ENCODE measurements around the gene TAOK3. TPM values are rescaled to one million over a fixed set of nuclear protein-coding genes. Genes with fewer than 3 reads are reported as not detected.
A peak's percentile ranks its signal among the peaks of the same experiment; 100 is the strongest.

TAOK3 gene
- polyA plus RNA-seq, 3 donors = 19.7 to 58.3 (median 44.8) TPM

DNA sequence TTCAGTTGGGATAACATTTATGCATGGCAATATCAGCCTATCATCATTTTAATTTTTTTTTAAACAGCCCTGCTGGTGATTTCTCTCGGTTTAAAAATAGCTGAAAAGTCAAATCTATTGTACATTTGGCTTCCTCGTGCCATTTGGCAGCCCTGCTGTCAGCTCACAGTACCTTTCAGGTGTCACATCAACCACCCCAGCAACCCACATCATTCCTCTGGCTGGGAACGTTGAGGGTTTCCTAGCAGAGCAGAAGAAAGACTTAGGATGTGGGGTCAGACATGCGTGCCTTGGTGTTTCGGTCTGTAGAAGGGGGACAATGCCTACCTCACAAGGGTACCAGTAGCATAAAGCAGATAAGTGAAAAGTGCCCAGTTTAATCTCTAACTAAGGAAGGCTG, 221.0 kb downstream of the TAOK3 start:
- H3K36me3 ChIP-seq (replicated peaks in 1 of 2; ENCODE audit: control insufficient read depth in 1 of 2, insufficient read depth in 2 of 2, low read length in 2 of 2) = peaks cover 57 to 72% of the 10 kb centered on the region in 2 donors
- no peak overlapping the region for H3K27ac ChIP-seq (ENCODE audit: low read depth in 1 of 2, low read length in 2 of 2)
- H4K20me1 ChIP-seq (ENCODE audit: insufficient read depth, low read length) = peaks cover 7% of the 10 kb centered on the region
- no peak overlapping the region for H3K4me3 ChIP-seq (replicated peaks in 1 of 3; ENCODE audit: low read depth in 2 of 3, low read length in 3 of 3)
- Mint-ChIP-seq H3K4me1 (no peaks in the 10 kb centered on the region), H3K4me3 (no peak overlapping the region), H3K27me3 (ENCODE audit: low read depth in 3 of 3) (no peaks in the 10 kb centered on the region), H3K9me3 (no peaks in the 10 kb centered on the region), H3K27ac (peak overlapping the region in 2 of 7 donors; percentile 31 to 54), H3K36me3 (peaks cover 37 to 54% of the 10 kb centered on the region in 2 donors)
- TF ChIP-seq, protein P1, sequence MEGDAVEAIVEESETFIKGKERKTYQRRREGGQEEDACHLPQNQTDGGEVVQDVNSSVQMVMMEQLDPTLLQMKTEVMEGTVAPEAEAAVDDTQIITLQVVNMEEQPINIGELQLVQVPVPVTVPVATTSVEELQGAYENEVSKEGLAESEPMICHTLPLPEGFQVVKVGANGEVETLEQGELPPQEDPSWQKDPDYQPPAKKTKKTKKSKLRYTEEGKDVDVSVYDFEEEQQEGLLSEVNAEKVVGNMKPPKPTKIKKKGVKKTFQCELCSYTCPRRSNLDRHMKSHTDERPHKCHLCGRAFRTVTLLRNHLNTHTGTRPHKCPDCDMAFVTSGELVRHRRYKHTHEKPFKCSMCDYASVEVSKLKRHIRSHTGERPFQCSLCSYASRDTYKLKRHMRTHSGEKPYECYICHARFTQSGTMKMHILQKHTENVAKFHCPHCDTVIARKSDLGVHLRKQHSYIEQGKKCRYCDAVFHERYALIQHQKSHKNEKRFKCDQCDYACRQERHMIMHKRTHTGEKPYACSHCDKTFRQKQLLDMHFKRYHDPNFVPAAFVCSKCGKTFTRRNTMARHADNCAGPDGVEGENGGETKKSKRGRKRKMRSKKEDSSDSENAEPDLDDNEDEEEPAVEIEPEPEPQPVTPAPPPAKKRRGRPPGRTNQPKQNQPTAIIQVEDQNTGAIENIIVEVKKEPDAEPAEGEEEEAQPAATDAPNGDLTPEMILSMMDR (IDR thresholded peaks at IDR 0.05) = no peak
- intact Hi-C loops (cut with micrococcal nuclease) = no loop called here
- no peak for DNase-seq
- H2AFZ ChIP-seq (ENCODE audit: insufficient read depth, low read depth, low read length, poor library complexity, severe bottlenecking) = no peak overlapping the region
- no peak overlapping the region for H3K9ac ChIP-seq (ENCODE audit: insufficient read depth, low read length, poor library complexity, severe bottlenecking)
- no peaks in the 10 kb centered on the region for H3K4me1 ChIP-seq (ENCODE audit: control insufficient read depth in 1 of 2, insufficient read depth in 2 of 2, low read length in 2 of 2)
- H3K4me2 ChIP-seq (replicated peaks; ENCODE audit: extremely low read depth, low read length, poor library complexity, severe bottlenecking) = no peak overlapping the region
- 86% methylated on average over 1 of the region's 5 CpGs for WGBS (ENCODE audit: insufficient coverage)
- no peaks in the 10 kb centered on the region for H3K9me3 ChIP-seq (replicated peaks in 1 of 2; ENCODE audit: control insufficient read depth in 1 of 2, insufficient read depth in 1 of 2, low read length in 2 of 2)
- no peaks in the 10 kb centered on the region for H3K27me3 ChIP-seq (ENCODE audit: control insufficient read depth in 2 of 2, insufficient read depth in 2 of 2, low read length in 2 of 2)
- H3K79me2 ChIP-seq (ENCODE audit: insufficient read depth, low read length) = no peaks in the 10 kb centered on the region

DNA sequence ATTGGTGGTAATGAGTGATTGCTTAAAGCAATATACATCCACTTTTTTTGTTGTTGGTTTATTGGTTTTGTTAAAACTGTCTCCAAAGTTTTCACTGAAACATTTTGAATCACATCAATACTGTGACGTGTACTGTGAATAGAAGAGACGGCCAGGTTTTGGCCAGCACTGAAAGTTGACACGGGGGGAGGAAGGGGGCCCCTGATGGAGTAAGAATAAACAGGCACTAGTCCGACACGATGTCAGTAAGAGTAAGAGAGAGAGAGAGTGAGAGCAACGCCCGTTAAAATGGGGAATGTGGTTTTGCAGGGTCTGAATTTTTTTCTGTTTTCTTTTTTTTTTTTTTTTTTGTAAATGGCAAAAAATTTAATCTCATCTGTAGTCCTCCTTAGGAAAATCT, 222.1 kb downstream of the TAOK3 start:
- Histone ChIP-seq H3K79me2 (ENCODE audit: insufficient read depth, low read length) (no peaks in the 10 kb centered on the region), H4K20me1 (ENCODE audit: insufficient read depth, low read length) (peaks cover 7% of the 10 kb centered on the region), H3K4me1 (ENCODE audit: control insufficient read depth in 1 of 2, insufficient read depth in 2 of 2, low read length in 2 of 2) (no peaks in the 10 kb centered on the region), H3K9me3 (replicated peaks in 1 of 2; ENCODE audit: control insufficient read depth in 1 of 2, insufficient read depth in 1 of 2, low read length in 2 of 2) (no peaks in the 10 kb centered on the region), H3K4me2 (replicated peaks; ENCODE audit: extremely low read depth, low read length, poor library complexity, severe bottlenecking) (no peak overlapping the region), H3K36me3 (replicated peaks in 1 of 2; ENCODE audit: control insufficient read depth in 1 of 2, insufficient read depth in 2 of 2, low read length in 2 of 2) (peaks cover 49 to 61% of the 10 kb centered on the region in 2 donors), H3K27me3 (ENCODE audit: control insufficient read depth in 2 of 2, insufficient read depth in 2 of 2, low read length in 2 of 2) (no peaks in the 10 kb centered on the region), H3K9ac (ENCODE audit: insufficient read depth, low read length, poor library complexity, severe bottlenecking) (no peak overlapping the region), H3K27ac (ENCODE audit: low read depth in 1 of 2, low read length in 2 of 2) (no peak overlapping the region), H2AFZ (ENCODE audit: insufficient read depth, low read depth, low read length, poor library complexity, severe bottlenecking) (no peak overlapping the region), H3K4me3 (replicated peaks in 1 of 3; ENCODE audit: low read depth in 2 of 3, low read length in 3 of 3) (no peak overlapping the region)
- TF ChIP-seq, protein P1 (IDR thresholded peaks at IDR 0.05) = no peak
- Mint-ChIP-seq H3K4me1 (no peaks in the 10 kb centered on the region), H3K4me3 (no peak overlapping the region), H3K27me3 (ENCODE audit: low read depth in 3 of 3) (no peaks in the 10 kb centered on the region), H3K9me3 (no peaks in the 10 kb centered on the region), H3K36me3 (peaks cover 36 to 58% of the 10 kb centered on the region in 2 donors), H3K27ac (peak overlapping the region in 1 of 7 donors; percentile 36)
- intact Hi-C loops (cut with micrococcal nuclease) = no loop called here
- DNase-seq = no peak
- 90% methylated on average over 2 of the region's 7 CpGs for WGBS (ENCODE audit: insufficient coverage)

All from CD14-positive monocyte (primary cell).